Skin of body (tissue), 2 donors: ENCODE measurements around the gene AP3B1. TPM values are rescaled to one million over a fixed set of nuclear protein-coding genes. Genes with fewer than 3 reads are reported as not detected.
"Not testable (repeated sequence)": the region's sequence is repeated elsewhere in the genome, so short reads cannot be mapped to it uniquely, and the experiment has no call there.

ENCODE experiments used
- DNase-seq: peaks from one replicate; lab custom pipeline; 2025; lab: John Stamatoyannopoulos, UW
- total RNA-seq: library from RNA; depleted of rRNA; stranded (reverse); fragments of >200 nt; gene quantifications from one replicate; pipeline ENCODE4 v1.2.3, GENCODE V29; 2014

Gene AP3B1
- total RNA-seq, 1 donor from 2014 or later = 50.3 TPM

GRCh38 chr5:78245136-78245535 lies 49.4 kb downstream of the AP3B1 start:
- DNase-seq = no peak

GRCh38 chr5:78243639-78244038 lies 50.9 kb downstream of the AP3B1 start:
- DNase-seq = no peak

- DNase-seq = no peak
Observed at GRCh38 chr5:78243091-78243490, 51.4 kb downstream of the AP3B1 start.

GRCh38 chr5:78242001-78242400 lies 52.5 kb downstream of the AP3B1 start:
- DNase-seq = no peak

GRCh38 chr5:78237911-78238310 lies 56.6 kb downstream of the AP3B1 start:
- no peak for DNase-seq

GRCh38 chr5:78236046-78236445 lies 58.5 kb downstream of the AP3B1 start:
- DNase-seq = no peak

GRCh38 chr5:78235289-78235688 lies 59.2 kb downstream of the AP3B1 start:
- DNase-seq = no peak

- no peak for DNase-seq
Observed at GRCh38 chr5:78234804-78235203, 59.7 kb downstream of the AP3B1 start.

- DNase-seq = no peak
Observed at GRCh38 chr5:78232163-78232562, 62.3 kb downstream of the AP3B1 start.

- DNase-seq = no peak
Observed at GRCh38 chr5:78224358-78224757, 70.1 kb downstream of the AP3B1 start.

GRCh38 chr5:78221964-78222451 lies 72.5 kb downstream of the AP3B1 start:
- DNase-seq = no peak

- no peak for DNase-seq
Observed at GRCh38 chr5:78221467-78221866, 73.0 kb downstream of the AP3B1 start.

GRCh38 chr5:78215972-78216371 lies 78.5 kb downstream of the AP3B1 start:
- no peak for DNase-seq

GRCh38 chr5:78215565-78215964 lies 78.9 kb downstream of the AP3B1 start:
- DNase-seq = no peak

GRCh38 chr5:78213799-78214198 lies 80.7 kb downstream of the AP3B1 start:
- DNase-seq = no peak

GRCh38 chr5:78211052-78211451 lies 83.4 kb downstream of the AP3B1 start:
- no peak for DNase-seq

GRCh38 chr5:78204241-78204640 lies 90.3 kb downstream of the AP3B1 start:
- DNase-seq = no peak

GRCh38 chr5:78203815-78204214 lies 90.7 kb downstream of the AP3B1 start:
- no peak for DNase-seq

- DNase-seq = no peak
Observed at GRCh38 chr5:78190402-78190801, 104.1 kb downstream of the AP3B1 start.

- DNase-seq = not testable (repeated sequence)
Observed at GRCh38 chr5:78188681-78189080, 105.8 kb downstream of the AP3B1 start.

GRCh38 chr5:78187172-78187571 lies 107.3 kb downstream of the AP3B1 start:
- DNase-seq = no peak

GRCh38 chr5:78182838-78183237 lies 111.7 kb downstream of the AP3B1 start:
- DNase-seq = no peak

- DNase-seq = no peak
Observed at GRCh38 chr5:78178356-78178755, 116.1 kb downstream of the AP3B1 start.

GRCh38 chr5:78170335-78170734 lies 124.2 kb downstream of the AP3B1 start:
- DNase-seq = not testable (repeated sequence)
